GM18498 (cell line): ENCODE results near the gene PLXNA4.

Experiments used
- ATAC-seq: cut with Tn5 transposase; IDR thresholded peaks from one replicate; pipeline ENCODE4 v1.9.1; 2021; ENCODE audit warnings: mild to moderate bottlenecking, moderate library complexity; ENCODE audit not compliant: unreplicated experiment

Gene PLXNA4

DNA sequence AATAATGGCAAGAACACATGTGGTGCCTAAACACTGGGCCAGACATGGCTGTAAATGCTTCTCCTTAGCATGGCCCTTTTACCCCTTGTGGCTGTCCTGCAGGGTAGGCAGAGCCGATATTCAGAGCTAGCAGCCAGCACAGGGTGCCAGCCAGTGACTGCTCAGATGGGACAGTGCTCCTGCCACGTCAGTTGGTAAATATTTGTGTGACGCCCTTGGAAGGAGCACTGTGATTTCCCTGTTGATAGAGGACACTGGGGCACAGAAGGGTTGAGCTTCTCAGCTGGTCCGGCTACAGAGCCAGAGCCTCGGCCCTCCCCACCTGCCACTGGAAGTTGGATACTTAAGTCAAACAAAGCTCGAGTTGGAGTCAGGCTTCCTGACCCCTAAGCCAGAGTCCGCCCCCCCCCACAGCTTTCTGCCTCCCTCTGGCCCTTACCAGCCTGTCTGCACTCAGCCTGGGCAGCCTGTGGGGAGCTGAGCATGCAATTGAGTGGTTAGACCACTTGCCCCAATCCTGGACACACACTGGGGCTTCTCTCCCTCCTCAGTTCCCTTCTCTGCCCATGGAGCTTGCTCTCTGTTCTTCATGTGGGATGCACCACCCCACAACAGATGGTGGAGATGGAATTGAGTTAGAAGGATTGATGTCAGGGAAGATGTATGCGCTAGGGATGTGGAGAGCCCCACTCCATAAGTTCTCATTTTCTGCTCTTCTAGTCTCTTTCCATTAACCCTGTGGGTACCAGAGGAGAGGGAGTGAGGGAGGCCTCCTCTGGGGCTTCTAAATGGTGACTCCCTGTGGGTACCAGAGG lies 350.8 kb downstream of the PLXNA4 start:
- no peak for ATAC-seq

DNA sequence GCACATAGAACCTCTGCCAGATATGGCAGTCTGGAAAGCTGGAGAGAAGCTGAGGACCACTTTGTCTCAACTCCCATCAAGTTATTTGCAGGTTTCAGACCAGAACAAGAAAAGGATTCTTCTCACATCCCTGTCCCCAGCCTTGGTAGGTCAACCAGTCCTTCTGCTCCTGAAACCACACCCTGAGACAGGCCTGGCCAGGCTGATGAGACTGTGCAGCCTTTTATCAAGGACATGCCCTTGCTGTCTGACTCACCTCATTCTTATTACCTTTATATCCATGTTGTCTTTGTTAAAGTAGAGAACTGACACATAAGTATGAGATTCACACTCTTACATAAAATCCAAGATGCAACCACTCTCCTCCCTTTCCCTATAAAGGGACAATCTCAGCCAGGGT lies 354.9 kb downstream of the PLXNA4 start:
- no peak for ATAC-seq

DNA sequence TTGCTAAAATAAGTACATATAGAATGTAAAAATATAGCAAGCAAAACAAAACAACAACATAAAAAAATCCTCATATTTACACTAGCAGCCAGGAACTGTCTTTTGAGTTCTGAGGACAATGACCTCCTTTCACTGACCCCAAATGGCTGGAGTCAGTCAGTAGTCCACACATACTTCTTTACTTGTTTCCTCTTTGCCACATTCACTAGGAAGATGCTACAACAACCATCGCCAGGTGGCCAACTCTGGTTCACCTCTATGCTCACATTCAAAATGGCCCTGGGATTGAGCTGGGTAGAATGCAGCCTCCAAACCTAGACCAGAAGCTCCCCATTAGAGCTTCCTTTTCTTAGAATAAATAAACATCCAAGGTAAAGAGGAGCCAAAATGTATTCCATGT lies 356.2 kb downstream of the PLXNA4 start:
- no peak for ATAC-seq

GRCh38 chr7:132218876-132219275 lies 357.4 kb downstream of the PLXNA4 start:
- ATAC-seq, result no peak

DNA sequence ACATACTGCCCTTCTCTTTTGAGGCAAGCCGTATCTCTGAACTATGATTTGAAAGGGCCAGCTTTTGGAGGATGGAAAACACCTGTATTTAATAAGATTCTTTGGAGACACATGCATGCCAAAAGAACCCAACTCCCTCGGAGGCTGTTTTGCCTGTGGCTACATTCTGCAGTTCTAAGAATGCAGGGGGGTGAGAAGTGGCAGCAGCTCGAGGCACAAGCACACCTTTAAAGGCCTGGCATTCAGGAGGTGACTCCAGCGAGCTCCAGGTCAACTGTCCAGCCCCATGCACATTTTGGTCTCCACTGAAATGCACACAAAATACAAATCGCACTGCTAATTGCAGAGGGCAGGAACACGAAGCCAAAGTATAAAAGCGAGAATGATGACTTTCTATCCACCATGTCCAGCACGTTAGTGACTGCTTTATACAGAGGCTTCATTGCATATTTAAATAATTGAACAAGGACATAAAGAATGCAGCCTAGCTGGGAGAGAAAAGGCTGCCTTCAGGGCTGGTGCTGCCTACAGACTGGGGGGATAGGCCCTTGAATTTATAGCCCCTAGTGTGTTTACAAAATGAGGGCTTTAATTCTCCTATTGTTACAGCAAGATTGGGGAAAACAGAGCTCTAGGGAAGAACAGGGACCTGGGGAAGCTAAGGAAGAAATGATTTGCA lies 359.3 kb downstream of the PLXNA4 start:
- no peak for ATAC-seq

DNA sequence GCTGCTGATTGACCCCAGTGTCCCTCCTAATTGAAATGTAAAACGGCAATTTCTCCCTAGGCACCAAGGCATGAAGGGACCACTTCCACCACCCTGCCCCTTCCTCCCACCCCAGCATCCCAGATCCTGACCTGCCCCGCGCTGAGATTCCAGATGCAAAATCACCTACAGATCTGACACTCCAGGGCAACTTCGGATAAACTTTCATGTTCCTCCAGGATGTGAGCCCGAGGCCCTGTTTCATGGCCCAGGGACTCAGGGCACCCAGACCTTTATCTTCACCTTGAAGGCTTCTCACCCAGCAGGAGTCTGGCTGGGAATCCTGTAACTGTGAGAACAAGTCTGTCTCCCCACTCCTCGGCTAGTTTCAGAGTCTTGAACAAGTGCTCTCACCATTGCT lies 361.8 kb downstream of the PLXNA4 start:
- no peak for ATAC-seq

GRCh38 chr7:132213583-132213982 lies 362.7 kb downstream of the PLXNA4 start:
- ATAC-seq, result no peak

GRCh38 chr7:132211971-132212370 lies 364.3 kb downstream of the PLXNA4 start:
- no peak for ATAC-seq

- no peak for ATAC-seq
These were observed 365.4 kb downstream of the PLXNA4 start for GRCh38 chr7:132210821-132211220.

DNA sequence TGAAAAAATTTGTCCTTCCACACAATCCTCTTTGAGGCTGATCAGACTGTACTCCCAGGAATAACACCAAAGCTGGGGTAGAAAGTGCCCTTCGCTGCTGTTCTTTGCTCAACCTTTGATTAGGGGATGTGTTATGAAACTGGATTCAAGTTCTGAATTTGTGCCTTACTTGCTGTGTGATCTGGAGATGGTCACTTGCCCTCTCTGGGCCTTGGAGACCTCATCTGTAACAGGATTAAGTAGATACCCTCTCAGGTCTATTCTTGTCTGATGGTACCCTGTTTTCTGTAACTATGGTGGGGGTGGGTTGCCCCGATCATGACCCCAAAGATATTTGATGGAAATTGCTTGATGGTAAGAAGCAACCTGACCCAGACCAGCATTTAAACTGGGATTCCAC lies 368.5 kb downstream of the PLXNA4 start:
- ATAC-seq, result no peak

DNA sequence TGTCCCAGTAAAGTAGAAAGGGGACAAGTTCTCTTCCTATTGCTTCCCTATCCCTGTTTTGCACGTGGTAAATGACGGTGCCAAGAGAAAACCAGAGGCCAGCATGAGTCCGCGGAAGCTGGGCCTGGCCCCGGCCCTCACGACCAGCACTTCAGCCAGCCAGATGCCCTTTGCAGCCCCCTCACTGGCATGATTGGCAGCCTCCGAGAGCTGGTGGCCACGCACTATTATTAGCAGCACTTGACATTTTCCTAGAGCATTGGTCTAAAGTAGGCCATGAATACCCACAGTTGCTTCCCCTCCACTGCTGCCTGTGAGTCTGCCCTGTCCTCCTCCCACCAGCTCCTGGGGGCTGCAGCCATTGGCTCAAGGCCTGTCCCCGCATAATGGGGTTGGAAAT lies 369.1 kb downstream of the PLXNA4 start:
- ATAC-seq, result no peak

GRCh38 chr7:132206594-132206993 lies 369.7 kb downstream of the PLXNA4 start:
- no peak for ATAC-seq

GRCh38 chr7:132205509-132205908 lies 370.8 kb downstream of the PLXNA4 start:
- ATAC-seq, result no peak

GRCh38 chr7:132203021-132203420 lies 373.2 kb downstream of the PLXNA4 start:
- no peak for ATAC-seq

GRCh38 chr7:132202541-132202940 lies 373.7 kb downstream of the PLXNA4 start:
- no peak for ATAC-seq

GRCh38 chr7:132200141-132200540 lies 376.1 kb downstream of the PLXNA4 start:
- no peak for ATAC-seq

DNA sequence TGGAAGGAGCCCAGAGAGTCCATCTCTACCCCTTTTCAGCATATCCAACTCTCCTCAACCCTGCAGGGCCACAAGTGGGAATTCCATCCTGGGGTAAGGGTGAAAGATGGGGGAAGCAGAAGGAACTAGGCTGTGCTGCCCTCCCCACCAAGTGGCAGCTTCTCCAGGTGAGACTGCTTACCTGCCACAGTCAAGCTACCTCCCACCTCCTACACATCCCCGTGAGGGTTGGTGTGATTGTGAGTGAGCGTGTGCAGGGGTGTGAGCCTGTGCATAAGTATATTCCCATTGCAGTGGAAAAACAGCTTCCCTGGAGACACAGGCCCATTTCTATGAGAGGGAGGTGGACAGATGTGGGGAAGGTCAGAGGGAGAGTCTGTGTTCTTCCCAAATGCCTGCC lies 376.6 kb downstream of the PLXNA4 start:
- ATAC-seq, result no peak

GRCh38 chr7:132197772-132198171 lies 378.5 kb downstream of the PLXNA4 start:
- no peak for ATAC-seq

- no peak for ATAC-seq
These were observed 382.4 kb downstream of the PLXNA4 start for GRCh38 chr7:132193898-132194297.

DNA sequence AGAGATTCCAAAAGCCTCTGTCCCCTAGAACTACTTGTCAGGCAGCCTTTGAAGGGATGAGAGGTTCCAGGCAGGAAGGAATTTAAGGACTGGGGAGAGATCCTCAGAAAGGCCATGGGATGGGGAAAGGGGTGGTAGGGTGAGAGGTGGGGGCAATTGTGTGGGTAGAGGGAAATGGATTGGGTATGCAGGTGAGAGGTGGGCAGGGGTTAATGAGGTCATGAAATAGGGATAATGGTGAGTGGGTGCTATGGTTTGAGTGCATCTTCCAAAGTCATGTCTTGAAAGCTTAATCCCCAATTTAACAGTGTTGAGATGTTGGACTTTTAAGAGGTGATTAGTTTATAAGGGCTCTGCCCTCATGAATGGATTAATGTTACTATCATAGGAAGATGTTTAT lies 383.5 kb downstream of the PLXNA4 start:
- no peak for ATAC-seq

DNA sequence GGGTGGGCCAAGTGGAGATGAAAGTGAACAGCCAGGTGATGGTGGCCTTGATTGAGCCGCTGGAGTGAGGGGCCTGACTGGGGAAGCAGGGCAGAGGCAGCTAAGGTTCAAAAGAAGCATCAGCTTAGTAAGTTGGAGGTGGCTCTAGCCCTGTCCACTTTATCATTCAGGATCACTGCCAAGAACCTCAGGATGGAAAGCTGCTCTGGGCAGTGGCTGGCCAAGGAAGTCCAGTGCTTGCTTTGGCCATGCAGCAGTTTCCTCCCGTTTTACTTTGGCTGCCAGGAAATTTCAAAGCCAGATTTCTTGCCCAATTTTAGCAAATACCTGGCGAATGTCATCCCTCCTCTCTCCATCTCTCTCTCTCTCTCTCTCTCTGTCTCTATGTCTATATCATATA lies 384.9 kb downstream of the PLXNA4 start:
- no peak for ATAC-seq

DNA sequence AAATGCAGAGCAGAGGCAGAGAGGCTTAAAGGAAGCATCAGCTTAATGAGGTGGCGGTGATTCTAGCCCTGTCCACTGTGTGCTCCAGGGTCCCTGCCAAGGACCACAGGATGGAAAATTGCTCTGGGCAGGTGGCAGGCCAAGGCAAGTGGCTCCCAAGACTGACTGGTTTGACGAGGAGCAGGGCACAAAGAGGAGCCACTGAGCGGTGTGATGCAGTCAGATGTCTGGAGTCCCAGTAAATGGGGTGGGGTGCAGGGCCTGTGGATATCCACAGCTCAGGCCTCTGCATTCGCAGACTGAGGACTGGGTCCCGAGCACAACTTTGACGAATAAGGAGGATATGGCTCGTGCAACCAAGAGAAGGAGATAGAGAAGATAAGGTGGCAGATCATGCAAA lies 385.6 kb downstream of the PLXNA4 start:
- no peak for ATAC-seq

DNA sequence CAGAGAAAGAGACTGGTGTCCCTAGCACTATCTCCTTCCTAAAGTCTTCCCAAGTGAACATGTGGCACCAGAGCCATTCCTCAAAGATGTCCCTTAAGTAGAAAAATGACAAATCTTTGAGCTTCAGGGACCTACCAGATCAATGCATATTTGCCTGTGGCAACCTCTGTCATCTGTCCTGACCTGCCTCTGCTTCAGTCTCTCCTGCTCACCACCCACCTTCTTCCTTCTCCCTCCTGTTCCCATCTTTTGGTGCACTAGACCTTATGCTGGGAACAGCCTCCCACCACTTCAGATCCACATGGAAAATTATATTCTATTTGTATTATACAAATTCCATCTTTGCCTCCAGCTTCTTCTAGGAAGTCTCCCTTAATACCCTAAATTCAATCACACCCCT lies 386.4 kb downstream of the PLXNA4 start:
- no peak for ATAC-seq
